Keratinocyte (primary cell): Measurements from ENCODE around the gene TRAF7. TPM values are rescaled to one million over a fixed set of nuclear protein-coding genes. Genes with fewer than 3 reads are reported as not detected.

Experiments used
- DNase-seq: peaks from one replicate; pipeline ENCODE4 v3.0.0-alpha.2; 2011; ENCODE audit warnings: low read depth, missing footprints, low spot score
- FAIRE-seq: peaks from 2 replicates; lab custom pipeline; 2011; peaks lifted over from hg19 to GRCh38; lab: Jason Lieb, UNC
- H2AFZ ChIP-seq: 2 replicates; pipeline ENCODE4 v1.6.0; 2012; ENCODE audit warnings: low read length, control low read depth, inconsistent platforms; ENCODE audit not compliant: control insufficient read depth
- H3K27ac ChIP-seq: 2 replicates; pipeline ENCODE4 v1.5.1; 2011; ENCODE audit warnings: low read length; ENCODE audit not compliant: control insufficient read depth, insufficient read depth
- H3K27me3 ChIP-seq: 3 replicates; pipeline ENCODE4 v1.6.0; 2011; ENCODE audit warnings: low read length; ENCODE audit not compliant: control insufficient read depth, insufficient read depth; ENCODE audit errors: extremely low read depth
- H3K36me3 ChIP-seq, 2 experiments: 2 replicates in 1 of 2; 3 replicates in 1 of 2; pipeline ENCODE4 v1.5.1; 2011; ENCODE audit warnings: low read length in 2 of 2, mild to moderate bottlenecking in 1 of 2; ENCODE audit not compliant: control insufficient read depth in 2 of 2, insufficient read depth in 2 of 2; ENCODE audit errors: extremely low read depth in 1 of 2
- H3K4me1 ChIP-seq: 3 replicates; pipeline ENCODE4 v1.5.1; 2011; ENCODE audit warnings: low read length; ENCODE audit not compliant: control insufficient read depth, insufficient read depth; ENCODE audit errors: extremely low read depth
- H3K4me2 ChIP-seq: 3 replicates; pipeline ENCODE4 v1.6.0; 2011; ENCODE audit warnings: low read depth, low read length; ENCODE audit not compliant: control insufficient read depth, insufficient read depth; ENCODE audit errors: extremely low read depth
- H3K4me3 ChIP-seq, 3 experiments: fragments of 200-600 bp in 1 of 3; sonication (generic) in 1 of 3; 2 replicates in 2 of 3; 3 replicates in 1 of 3; pipeline ENCODE4 v1.5.1; 2011 to 2016; ENCODE audit warnings: low read length in 3 of 3, mild to moderate bottlenecking in 3 of 3, control low read depth in 2 of 3, inconsistent platforms in 1 of 3, low read depth in 1 of 3, mixed read lengths in 1 of 3, mixed run types in 1 of 3, moderate library complexity in 1 of 3; ENCODE audit not compliant: control insufficient read depth in 2 of 3, insufficient read depth in 2 of 3; ENCODE audit errors: extremely low read depth in 1 of 3
- H3K79me2 ChIP-seq: 2 replicates; pipeline ENCODE4 v1.6.0; 2012; ENCODE audit warnings: low read length; ENCODE audit not compliant: control insufficient read depth, insufficient read depth
- H3K9ac ChIP-seq: 3 replicates; pipeline ENCODE4 v1.6.0; 2011; ENCODE audit warnings: low read length; ENCODE audit not compliant: control insufficient read depth, insufficient read depth; ENCODE audit errors: extremely low read depth
- H3K9me1 ChIP-seq: 3 replicates; pipeline ENCODE4 v1.6.0; 2011; ENCODE audit warnings: low read length; ENCODE audit not compliant: control insufficient read depth, insufficient read depth; ENCODE audit errors: extremely low read depth
- H3K9me3 ChIP-seq: 2 replicates; pipeline ENCODE4 v1.5.1; 2012; ENCODE audit warnings: low read depth, low read length; ENCODE audit not compliant: control insufficient read depth
- H4K20me1 ChIP-seq: 3 replicates; pipeline ENCODE4 v1.6.0; 2011; ENCODE audit warnings: low read length; ENCODE audit not compliant: control insufficient read depth, insufficient read depth; ENCODE audit errors: extremely low read depth
- EZH2 ChIP-seq: IDR thresholded peaks from one replicate; pipeline ENCODE4 v1.6.1; 2012; ENCODE audit warnings: inconsistent platforms, mild to moderate bottlenecking, low read length, moderate library complexity
- dilution Hi-C: fragments of 300-500 bp; cut with MboI; formaldehyde crosslinking; loops from one replicate; pipeline ENCODE4 v1.7.0; 2020; ENCODE audit warnings: low sequenced_read_pairs; ENCODE audit not compliant: extremely low pct_ligation_motif_present
- polyA plus RNA-seq, 5 experiments: library from polyadenylated mRNA; depleted of rRNA in 3 of 5; stranded (reverse) in 3 of 5; stranded (forward) in 1 of 5; unstranded in 1 of 5; fragments of >200 nt; gene quantifications; 1 replicate in 1 of 5; 2 replicates in 3 of 5; 3 replicates in 1 of 5; pipeline versions ENCODE4 v1.2.1 to v1.2.3, GENCODE V29; 2011 to 2012; ENCODE audit warnings: missing spikeins in 2 of 5, low read depth in 1 of 5, low replicate concordance in 1 of 5
- TF ChIP-seq, protein P1 (sequence below), 3 experiments: IDR thresholded peaks in 1 of 3; conservative IDR thresholded peaks in 1 of 3; optimal IDR thresholded peaks in 1 of 3; 2 replicates in 2 of 3; 3 replicates in 1 of 3; pipeline versions ENCODE3 to v1.5.1; 2011; ENCODE audit warnings: low read length in 3 of 3, mild to moderate bottlenecking in 3 of 3, moderate library complexity in 2 of 3, control low read depth in 1 of 3, inconsistent platforms in 1 of 3; ENCODE audit not compliant: insufficient read depth in 2 of 3; ENCODE audit errors: extremely low read depth in 1 of 3

The TRAF7 gene
- polyA plus RNA-seq, 1 donor (not counting 4 experiments of a cell fraction or from before 2014, with no cell fraction given), result 38.4 TPM

- Histone ChIP-seq H3K27ac (no peak overlapping the region), H3K79me2 (peaks cover 9% of the 10 kb centered on the region), H3K9ac (no peak overlapping the region), H3K9me1 (no peaks in the 10 kb centered on the region), H3K9me3 (no peaks in the 10 kb centered on the region), H3K27me3 (no peaks in the 10 kb centered on the region), H3K4me2 (no peak overlapping the region), H4K20me1 (no peaks in the 10 kb centered on the region), H3K4me3 (no peak overlapping the region), H3K4me1 (peaks cover 9% of the 10 kb centered on the region), H2AFZ (no peak overlapping the region), H3K36me3 (peaks cover 12 to 15% of the 10 kb centered on the region in 2 experiments)
- TF ChIP-seq, protein P1, sequence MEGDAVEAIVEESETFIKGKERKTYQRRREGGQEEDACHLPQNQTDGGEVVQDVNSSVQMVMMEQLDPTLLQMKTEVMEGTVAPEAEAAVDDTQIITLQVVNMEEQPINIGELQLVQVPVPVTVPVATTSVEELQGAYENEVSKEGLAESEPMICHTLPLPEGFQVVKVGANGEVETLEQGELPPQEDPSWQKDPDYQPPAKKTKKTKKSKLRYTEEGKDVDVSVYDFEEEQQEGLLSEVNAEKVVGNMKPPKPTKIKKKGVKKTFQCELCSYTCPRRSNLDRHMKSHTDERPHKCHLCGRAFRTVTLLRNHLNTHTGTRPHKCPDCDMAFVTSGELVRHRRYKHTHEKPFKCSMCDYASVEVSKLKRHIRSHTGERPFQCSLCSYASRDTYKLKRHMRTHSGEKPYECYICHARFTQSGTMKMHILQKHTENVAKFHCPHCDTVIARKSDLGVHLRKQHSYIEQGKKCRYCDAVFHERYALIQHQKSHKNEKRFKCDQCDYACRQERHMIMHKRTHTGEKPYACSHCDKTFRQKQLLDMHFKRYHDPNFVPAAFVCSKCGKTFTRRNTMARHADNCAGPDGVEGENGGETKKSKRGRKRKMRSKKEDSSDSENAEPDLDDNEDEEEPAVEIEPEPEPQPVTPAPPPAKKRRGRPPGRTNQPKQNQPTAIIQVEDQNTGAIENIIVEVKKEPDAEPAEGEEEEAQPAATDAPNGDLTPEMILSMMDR (optimal IDR thresholded peaks at IDR 0.05 in 1 of 3, IDR thresholded peaks at IDR 0.05 in 1 of 3, conservative IDR thresholded peaks at IDR 0.05 in 1 of 3; ENCODE audit: extremely low read depth in 1 of 3, insufficient read depth in 2 of 3, low read length in 3 of 3), result no peak
- no peak for TF ChIP-seq EZH2
- DNase-seq, result no peak
- dilution Hi-C loops, result no loop called here
- FAIRE-seq, result no peak
Observed at GRCh38 chr16:2206780-2207433, 51.3 kb downstream of the TRAF7 start.

- FAIRE-seq (no peak), DNase-seq (no peak)
- Histone ChIP-seq H3K27ac (no peak overlapping the region), H2AFZ (no peak overlapping the region), H3K4me1 (peaks cover 17% of the 10 kb centered on the region), H3K27me3 (no peaks in the 10 kb centered on the region), H3K9me1 (no peaks in the 10 kb centered on the region), H3K36me3 (peaks cover 12 to 24% of the 10 kb centered on the region in 2 experiments), H3K4me2 (no peak overlapping the region), H3K9ac (no peak overlapping the region), H4K20me1 (no peaks in the 10 kb centered on the region), H3K9me3 (no peaks in the 10 kb centered on the region), H3K4me3 (no peak overlapping the region), H3K79me2 (peaks cover 10% of the 10 kb centered on the region)
- TF ChIP-seq, protein P1 (optimal IDR thresholded peaks at IDR 0.05 in 1 of 3, IDR thresholded peaks at IDR 0.05 in 1 of 3, conservative IDR thresholded peaks at IDR 0.05 in 1 of 3; ENCODE audit: extremely low read depth in 1 of 3, insufficient read depth in 2 of 3, low read length in 3 of 3), result no peak
- TF ChIP-seq EZH2, result no peak
- dilution Hi-C loops, result no loop called here
Observed at GRCh38 chr16:2207872-2208271, 52.3 kb downstream of the TRAF7 start.
